ENCODE results near the gene GLP2R. TPM values are rescaled to one million over a fixed set of nuclear protein-coding genes. Genes with fewer than 3 reads are reported as not detected.

GLP2R gene
- total RNA-seq, 2 experiments from 2014 or later = not detected

DNA sequence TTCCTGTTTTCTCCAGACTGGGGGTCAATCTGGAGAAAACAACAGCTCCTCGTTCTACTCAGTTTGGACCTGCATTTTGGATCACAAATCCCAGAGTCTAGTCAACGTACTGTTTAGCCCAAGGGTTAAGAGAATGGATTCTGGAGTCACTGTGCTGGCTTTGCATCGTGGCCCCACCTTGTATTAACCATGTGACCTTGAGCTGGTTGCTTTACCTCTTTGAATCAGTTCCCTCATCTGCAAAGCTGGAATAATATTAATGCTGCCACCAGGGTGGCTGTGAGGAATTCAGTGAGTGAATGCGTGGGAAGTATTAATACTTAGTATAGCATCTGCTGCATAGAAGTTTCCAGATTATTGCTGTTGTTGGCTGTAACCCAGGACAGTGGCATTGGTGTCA, 23.0 kb upstream of the GLP2R start:
- peaks cover 16% of the 10 kb centered on the region for H3K27me3 Mint-ChIP-seq
- H3K4me3 Mint-ChIP-seq = no peak overlapping the region
- no peaks in the 10 kb centered on the region for H3K4me1 Mint-ChIP-seq
- H3K36me3 Mint-ChIP-seq = no peaks in the 10 kb centered on the region
- H3K27ac Mint-ChIP-seq = no peak overlapping the region
- H3K9me3 Mint-ChIP-seq = peaks cover 5% of the 10 kb centered on the region
- DNase-seq = no peak

DNA sequence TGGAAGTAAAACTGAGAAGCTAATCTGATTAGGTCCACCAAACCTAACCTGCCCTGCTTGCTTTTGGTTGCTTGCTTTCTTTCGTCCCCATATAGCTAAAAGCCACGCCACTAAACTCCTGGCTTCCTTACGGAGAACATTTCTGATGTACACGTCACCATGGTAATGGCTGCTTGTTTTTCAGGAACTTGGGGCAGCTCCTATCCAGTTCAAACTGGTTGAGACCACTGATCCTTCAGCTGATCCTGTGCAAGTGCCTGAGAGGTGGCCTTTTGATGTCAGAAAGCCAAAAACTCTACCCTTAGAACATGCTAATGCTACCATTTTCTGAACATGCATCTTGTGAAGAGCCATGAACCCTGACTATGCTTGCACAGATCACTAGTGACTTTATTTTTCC, 20.0 kb upstream of the GLP2R start:
- DNase-seq = no peak
- Mint-ChIP-seq H3K4me3 (no peak overlapping the region), H3K27me3 (peaks cover 7% of the 10 kb centered on the region), H3K9me3 (peaks cover 5% of the 10 kb centered on the region), H3K36me3 (no peaks in the 10 kb centered on the region), H3K27ac (no peak overlapping the region), H3K4me1 (no peaks in the 10 kb centered on the region)

DNA sequence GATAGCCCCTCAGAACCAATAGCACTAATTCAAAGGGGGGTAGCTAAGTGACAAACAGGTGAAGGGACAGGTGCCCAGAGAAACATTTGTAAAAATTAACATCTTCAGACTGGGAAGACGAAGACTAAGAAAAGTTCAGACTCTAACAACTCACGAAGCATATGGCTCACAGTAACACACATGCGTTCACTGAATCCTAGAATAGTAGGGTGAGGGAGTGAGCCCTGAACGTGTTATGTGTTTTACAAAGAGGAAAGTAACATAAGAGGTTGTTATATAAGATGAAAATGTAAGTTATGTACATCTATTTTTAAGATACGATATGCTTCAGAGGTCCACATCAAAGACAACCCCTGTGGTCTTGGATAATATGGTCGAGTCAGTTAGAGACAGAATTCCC, 19.0 kb upstream of the GLP2R start:
- peaks cover 5% of the 10 kb centered on the region for H3K9me3 Mint-ChIP-seq

DNA sequence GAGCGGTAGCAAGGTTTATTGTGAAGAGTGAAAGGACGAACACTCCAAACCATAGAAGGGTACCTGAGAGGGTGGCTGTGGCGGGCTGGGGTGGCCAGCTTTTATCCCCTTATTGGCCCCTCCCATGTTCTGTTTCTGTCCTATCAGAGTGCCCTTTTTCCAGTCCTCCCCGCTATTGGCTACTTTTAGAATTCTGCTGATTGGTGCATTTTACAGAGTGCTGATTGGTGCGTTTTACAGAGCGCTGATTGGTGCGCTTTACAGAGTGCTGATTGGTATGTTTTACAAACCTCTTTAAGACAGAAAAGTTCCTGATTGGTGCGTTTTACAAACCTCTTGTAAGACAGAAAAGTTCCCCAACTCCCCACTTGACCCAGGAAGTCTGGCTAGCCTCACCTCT, 16.3 kb upstream of the GLP2R start:
- DNase-seq = no peak
- H3K27me3 Mint-ChIP-seq = peaks cover 6% of the 10 kb centered on the region
- H3K27ac Mint-ChIP-seq = no peak overlapping the region
- H3K9me3 Mint-ChIP-seq = peaks cover 3% of the 10 kb centered on the region
- H3K4me3 Mint-ChIP-seq = no peak overlapping the region
- H3K4me1 Mint-ChIP-seq = no peaks in the 10 kb centered on the region
- no peaks in the 10 kb centered on the region for H3K36me3 Mint-ChIP-seq

More for the DNA sequence above, 19.0 kb upstream of the GLP2R start:
- Mint-ChIP-seq H3K36me3 (no peaks in the 10 kb centered on the region), H3K27ac (no peak overlapping the region), H3K27me3 (peaks cover 7% of the 10 kb centered on the region), H3K4me1 (no peaks in the 10 kb centered on the region), H3K4me3 (no peak overlapping the region)
- no peak for DNase-seq

DNA sequence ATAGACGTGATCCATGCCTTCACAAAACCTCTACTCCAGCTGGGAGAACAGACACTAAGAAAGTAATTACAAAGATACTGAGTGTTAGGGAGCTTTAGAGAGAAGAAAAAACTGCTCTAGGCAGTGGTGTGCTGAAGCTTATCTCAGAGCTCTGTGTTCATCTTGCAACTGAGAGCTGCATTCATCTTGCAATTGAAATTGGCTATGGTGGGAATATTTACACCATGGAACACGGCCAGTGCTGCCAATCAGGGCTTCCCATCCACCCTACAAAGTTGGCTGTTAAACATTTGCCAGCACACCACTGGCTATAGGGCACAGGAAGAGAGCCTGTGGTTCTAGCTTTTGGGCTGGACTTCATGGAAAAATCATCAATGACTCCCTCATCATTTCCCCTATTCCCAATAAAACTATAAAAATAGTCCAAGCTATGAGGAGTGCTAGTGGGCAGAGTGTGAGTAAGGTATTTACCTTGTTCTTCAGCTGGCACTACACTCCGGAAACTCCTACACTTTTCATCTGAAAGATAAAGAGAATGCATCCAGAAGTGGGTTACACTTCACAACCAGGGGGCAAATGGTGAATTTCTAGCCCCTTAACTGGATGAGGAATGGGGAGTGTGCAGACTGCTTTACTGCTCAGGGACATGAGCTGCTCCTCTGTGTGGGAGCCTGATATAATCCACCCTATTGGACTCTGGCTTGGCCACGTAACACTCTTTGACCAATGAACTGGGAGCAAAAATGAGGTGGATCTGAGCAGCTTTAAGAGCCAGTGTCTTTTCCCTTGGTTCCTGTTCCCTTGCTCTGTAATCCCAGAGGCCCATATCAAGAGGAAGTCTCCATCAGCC, 15.4 kb upstream of the GLP2R start:
- Mint-ChIP-seq H3K27ac (no peak overlapping the region), H3K27me3 (peaks cover 6% of the 10 kb centered on the region)

DNA sequence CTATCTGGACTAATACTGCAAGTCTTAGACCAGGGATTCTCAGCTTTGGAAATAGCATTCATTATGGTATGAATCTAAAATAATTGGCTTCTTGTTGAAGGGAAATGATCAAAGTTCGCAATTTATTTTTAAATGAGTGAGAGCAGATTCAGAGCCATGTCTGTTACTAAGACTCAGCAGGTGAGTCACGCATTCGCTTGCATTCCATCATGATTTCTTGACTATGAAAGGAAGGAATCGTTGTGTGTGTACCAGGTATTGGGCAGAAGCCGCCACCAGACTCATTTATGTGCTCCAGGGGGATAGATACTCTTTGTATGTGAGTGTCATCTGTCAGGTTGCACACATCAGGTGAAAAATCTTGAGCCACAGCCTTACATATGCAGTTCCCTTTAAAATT, 14.6 kb upstream of the GLP2R start:
- H3K4me3 Mint-ChIP-seq = no peak overlapping the region
- no peaks in the 10 kb centered on the region for H3K4me1 Mint-ChIP-seq
- H3K27ac Mint-ChIP-seq = no peak overlapping the region
- no peaks in the 10 kb centered on the region for H3K9me3 Mint-ChIP-seq
- DNase-seq = no peak
- H3K27me3 Mint-ChIP-seq = peaks cover 6% of the 10 kb centered on the region
- H3K36me3 Mint-ChIP-seq = no peaks in the 10 kb centered on the region

More for the DNA sequence above, 15.4 kb upstream of the GLP2R start:
- no peaks in the 10 kb centered on the region for H3K36me3 Mint-ChIP-seq
- no peaks in the 10 kb centered on the region for H3K9me3 Mint-ChIP-seq
- no peak overlapping the region for H3K4me3 Mint-ChIP-seq
- no peak for DNase-seq
- H3K4me1 Mint-ChIP-seq = no peaks in the 10 kb centered on the region

DNA sequence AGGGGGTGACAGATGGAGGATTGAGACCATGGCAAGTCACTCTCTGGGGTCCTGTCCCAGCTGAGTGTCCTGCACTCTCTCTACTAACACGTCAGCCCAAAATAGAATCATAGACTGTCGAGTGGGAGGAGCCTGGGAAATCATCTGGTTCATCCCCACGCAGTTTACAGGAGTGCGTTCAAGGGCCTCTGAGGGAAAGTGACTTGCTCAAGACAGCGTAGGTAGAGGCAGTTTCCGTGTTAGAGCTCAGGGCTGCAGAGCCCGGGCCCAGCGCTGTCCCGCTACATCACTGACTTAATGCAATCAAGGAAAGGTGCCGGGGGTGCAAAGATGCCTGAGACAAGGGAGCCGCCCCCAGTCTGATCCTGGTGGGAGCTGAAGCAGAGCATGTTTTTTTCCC, 14.2 kb upstream of the GLP2R start:
- H3K4me3 Mint-ChIP-seq = no peak overlapping the region
- no peaks in the 10 kb centered on the region for H3K9me3 Mint-ChIP-seq
- no peak for DNase-seq
- H3K36me3 Mint-ChIP-seq = no peaks in the 10 kb centered on the region
- H3K4me1 Mint-ChIP-seq = no peaks in the 10 kb centered on the region
- H3K27ac Mint-ChIP-seq = no peak overlapping the region
- peaks cover 6% of the 10 kb centered on the region for H3K27me3 Mint-ChIP-seq

DNA sequence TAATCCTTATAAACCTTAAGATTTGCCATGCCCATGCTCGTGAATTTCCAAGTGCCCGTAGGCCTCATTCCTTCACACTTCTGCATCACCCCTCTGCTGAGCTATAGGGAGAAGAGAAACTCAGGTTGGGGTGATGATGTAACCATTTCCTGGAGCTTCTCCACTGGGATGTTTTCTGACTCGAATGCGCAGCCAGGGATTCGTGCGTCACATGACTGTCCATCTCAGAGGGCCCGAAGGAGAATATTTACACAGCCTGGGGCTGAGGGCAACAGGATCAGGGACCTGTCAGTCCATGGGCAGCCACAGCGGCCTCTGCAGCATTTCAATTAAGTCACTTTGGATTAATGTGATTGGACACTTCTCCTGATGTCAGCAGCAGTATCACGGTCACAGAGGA, 12.6 kb upstream of the GLP2R start:
- Mint-ChIP-seq H3K27me3 (peaks cover 6% of the 10 kb centered on the region), H3K36me3 (no peaks in the 10 kb centered on the region), H3K27ac (no peak overlapping the region), H3K9me3 (no peaks in the 10 kb centered on the region), H3K4me1 (no peaks in the 10 kb centered on the region), H3K4me3 (no peak overlapping the region)
- DNase-seq = no peak

DNA sequence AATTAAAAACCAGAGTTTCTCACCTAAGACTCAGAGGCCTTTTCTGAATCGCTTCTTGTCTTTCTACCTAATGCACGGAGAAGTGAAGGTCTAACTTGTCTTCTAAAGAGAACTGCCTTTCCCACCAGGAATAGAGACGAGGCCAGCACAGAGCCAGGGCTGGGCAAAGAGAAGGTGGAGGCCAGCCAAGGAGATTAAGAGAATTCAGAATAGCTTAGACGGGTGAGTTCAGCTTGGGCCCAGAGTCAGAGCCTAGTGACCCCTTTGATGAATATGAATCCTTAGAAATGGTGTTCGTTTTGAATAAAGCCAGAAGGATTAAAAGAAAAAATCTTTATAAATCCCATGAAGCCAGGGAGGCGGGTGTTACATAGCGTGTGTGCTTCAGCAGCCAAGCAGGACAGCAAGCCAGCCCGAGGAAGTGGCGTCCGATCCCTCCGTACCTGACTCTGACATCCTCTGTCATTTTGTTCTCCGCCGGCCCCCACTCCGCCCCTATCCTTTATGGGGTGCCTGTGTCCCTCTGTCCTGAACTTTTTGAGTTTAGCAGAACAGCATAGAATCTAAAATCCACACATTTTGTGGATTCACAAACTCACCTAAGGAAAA, 11.3 kb upstream of the GLP2R start:
- H3K27me3 Mint-ChIP-seq = peaks cover 6% of the 10 kb centered on the region
- no peak overlapping the region for H3K27ac Mint-ChIP-seq
- H3K9me3 Mint-ChIP-seq = no peaks in the 10 kb centered on the region

DNA sequence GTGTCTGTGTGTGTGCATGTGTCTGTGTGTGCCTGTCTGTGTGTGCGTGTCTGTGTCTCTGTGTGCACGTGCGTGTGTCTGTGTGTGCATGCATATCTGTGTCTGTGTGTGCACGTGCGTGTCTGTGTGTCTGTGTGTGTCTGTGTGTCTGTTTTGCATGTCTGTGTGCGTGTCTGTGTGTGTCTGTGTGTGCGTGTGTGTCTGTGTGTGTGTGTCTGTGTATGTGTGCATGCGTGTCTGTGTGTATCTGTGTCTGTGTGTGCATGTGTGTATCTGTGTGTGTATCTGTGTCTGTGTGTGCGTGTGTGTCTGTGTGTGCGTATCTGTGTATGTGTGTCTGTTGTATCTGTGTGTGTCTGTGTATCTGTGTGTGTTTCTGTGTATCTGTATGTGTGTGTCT, 9.3 kb upstream of the GLP2R start:
- no peaks in the 10 kb centered on the region for H3K9me3 Mint-ChIP-seq
- no peak overlapping the region for H3K27ac Mint-ChIP-seq
- H3K27me3 Mint-ChIP-seq = peaks cover 6% of the 10 kb centered on the region

More for the DNA sequence above, 11.3 kb upstream of the GLP2R start:
- DNase-seq = no peak
- Mint-ChIP-seq H3K4me1 (no peaks in the 10 kb centered on the region), H3K4me3 (no peak overlapping the region), H3K36me3 (no peaks in the 10 kb centered on the region)

DNA sequence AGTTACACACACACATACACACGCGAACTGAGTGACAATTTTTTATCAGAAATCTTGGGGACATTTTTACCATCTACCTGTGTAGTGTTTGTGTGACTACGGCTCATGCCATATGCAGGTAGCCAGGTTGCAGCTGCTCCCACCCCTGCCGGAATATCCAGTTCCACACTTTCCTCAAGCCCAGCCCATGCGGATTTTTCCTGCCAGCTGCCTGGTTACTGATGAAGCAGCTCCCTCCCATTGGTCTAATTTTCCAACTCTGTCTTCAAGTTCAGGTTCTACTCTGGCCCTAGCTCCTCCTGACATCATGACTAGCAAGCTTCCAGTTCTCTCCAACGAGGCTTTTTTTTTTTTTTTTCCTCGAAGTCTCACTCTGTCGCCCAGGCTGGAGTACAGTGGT, 8.6 kb upstream of the GLP2R start:
- Mint-ChIP-seq H3K9me3 (no peaks in the 10 kb centered on the region), H3K27ac (no peak overlapping the region), H3K4me3 (no peak overlapping the region), H3K27me3 (peaks cover 3% of the 10 kb centered on the region), H3K4me1 (no peaks in the 10 kb centered on the region), H3K36me3 (no peaks in the 10 kb centered on the region)
- no peak for DNase-seq

More for the DNA sequence above, 9.3 kb upstream of the GLP2R start:
- no peak for DNase-seq
- Mint-ChIP-seq H3K4me3 (no peak overlapping the region), H3K36me3 (no peaks in the 10 kb centered on the region), H3K4me1 (no peaks in the 10 kb centered on the region)

DNA sequence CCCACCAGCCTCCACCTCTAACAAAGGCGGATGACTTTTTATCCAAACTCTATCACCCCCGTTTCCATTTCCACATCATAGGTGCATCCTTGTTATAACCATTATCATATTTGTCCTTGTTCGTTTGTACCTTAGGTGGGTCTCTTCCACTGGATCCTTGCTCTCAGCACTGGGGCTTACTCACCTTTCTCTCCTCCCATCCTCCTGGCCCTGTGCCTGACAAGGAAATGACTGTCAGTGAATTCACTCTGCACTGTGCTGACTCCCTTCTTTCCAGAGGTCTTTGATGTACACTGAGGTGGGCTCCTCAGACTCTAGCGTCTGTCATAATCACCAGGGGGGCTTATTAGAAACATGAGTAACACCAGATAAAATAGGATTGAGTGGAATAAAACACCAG, 7.0 kb upstream of the GLP2R start:
- H3K27ac Mint-ChIP-seq = no peak overlapping the region

DNA sequence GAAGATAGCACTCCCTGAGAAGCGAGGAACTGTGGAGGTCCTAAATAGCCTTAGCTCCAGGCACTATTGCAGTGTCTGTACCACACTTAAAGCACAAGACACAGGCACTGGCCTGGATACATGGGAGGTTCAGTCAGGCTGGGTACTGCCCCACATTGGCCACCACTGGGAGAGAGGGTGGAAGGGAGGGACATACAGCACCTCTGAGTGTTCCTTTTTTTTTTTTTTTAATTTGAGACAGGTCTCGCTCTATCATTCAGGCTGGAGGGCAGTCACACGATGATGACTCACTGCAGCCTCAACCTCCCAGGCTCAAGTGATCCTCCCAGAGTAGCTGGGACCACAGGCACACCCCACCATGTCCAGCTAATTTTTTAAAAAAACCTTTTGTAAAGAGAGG, 5.3 kb upstream of the GLP2R start:
- Mint-ChIP-seq H3K27ac (no peak overlapping the region), H3K36me3 (peaks cover 3% of the 10 kb centered on the region), H3K4me1 (no peaks in the 10 kb centered on the region), H3K27me3 (peaks cover 12% of the 10 kb centered on the region), H3K4me3 (no peak overlapping the region), H3K9me3 (peaks cover 3% of the 10 kb centered on the region)
- DNase-seq = no peak

More for the DNA sequence above, 7.0 kb upstream of the GLP2R start:
- H3K4me1 Mint-ChIP-seq = no peaks in the 10 kb centered on the region
- peaks cover 5% of the 10 kb centered on the region for H3K27me3 Mint-ChIP-seq
- H3K9me3 Mint-ChIP-seq = peaks cover 3% of the 10 kb centered on the region
- no peak overlapping the region for H3K4me3 Mint-ChIP-seq
- DNase-seq = no peak
- H3K36me3 Mint-ChIP-seq = peaks cover 3% of the 10 kb centered on the region

DNA sequence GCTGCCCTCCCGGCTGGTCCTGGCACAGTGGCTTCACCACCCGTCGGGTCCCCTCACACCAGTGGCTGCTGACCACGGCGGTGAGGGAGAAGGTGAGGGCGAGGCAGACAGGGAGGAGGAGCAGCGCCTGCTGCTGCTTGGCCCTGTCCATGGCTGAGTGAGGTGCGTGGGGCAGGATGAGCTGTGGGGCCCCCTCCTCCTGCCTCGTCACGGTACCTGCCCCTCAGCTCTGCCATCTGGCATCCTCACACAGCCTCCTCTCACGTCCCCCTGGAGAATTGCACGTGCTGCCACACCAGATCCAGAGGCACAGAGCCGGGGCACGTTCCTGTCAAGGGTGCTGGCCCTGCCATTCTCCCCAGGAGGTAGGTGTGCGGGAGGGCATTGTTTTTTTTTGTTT, 3.8 kb upstream of the GLP2R start, which contains the start of gene GSG1L2:
Gene GSG1L2 (minus strand): TSS at position 159 of the 400 bp plus-strand sequence. CDS start 8 bp downstream, at position 151.
- Mint-ChIP-seq H3K36me3 (peaks cover 3% of the 10 kb centered on the region), H3K4me1 (no peaks in the 10 kb centered on the region), H3K27me3 (peaks cover 16% of the 10 kb centered on the region), H3K9me3 (peaks cover 3% of the 10 kb centered on the region), H3K27ac (no peak within 1 kb of the TSS), H3K4me3 (no peak within 1 kb of the TSS)
- DNase-seq = no peak

DNA sequence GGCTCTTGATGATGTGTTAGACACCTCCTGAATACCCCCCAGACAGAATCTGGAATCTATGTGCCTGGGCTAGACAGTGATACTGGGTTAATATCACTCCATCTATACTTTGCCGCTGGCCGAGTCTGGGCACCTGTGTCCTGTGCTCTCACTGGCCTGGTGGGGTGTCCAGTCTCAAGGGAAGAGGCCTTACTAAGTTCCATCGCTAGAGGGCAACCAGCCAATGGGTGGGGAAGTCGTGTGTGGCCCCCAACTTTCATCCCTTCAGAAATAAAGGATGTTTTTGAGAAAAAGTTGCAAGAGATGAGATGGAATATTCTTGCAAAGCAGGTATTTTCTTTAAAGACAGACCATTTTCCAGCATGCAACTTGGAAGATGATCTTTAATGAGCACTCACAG, 1.6 kb upstream of the GLP2R start:
- peaks cover 3% of the 10 kb centered on the region for H3K9me3 Mint-ChIP-seq
- peaks cover 20% of the 10 kb centered on the region for H3K27me3 Mint-ChIP-seq
- H3K4me1 Mint-ChIP-seq = no peaks in the 10 kb centered on the region
- H3K27ac Mint-ChIP-seq = no peak overlapping the region
- H3K36me3 Mint-ChIP-seq = peaks cover 3% of the 10 kb centered on the region
- H3K4me3 Mint-ChIP-seq = no peak overlapping the region
- no peak for DNase-seq
